ENCODE measurements around the gene CORT.

The CORT gene

GRCh38 chr1:10475510-10475909 lies 25.7 kb downstream of the CORT start:
- H3K4me3 ChIP-seq (ENCODE audit: low read depth, low read length), result peak overlapping the region; percentile 93
- TF ChIP-seq, protein P1, sequence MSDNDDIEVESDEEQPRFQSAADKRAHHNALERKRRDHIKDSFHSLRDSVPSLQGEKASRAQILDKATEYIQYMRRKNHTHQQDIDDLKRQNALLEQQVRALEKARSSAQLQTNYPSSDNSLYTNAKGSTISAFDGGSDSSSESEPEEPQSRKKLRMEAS (IDR thresholded peaks at IDR 0.05; ENCODE audit: low read depth, low read length), result no peak
- TF ChIP-seq MYC (IDR thresholded peaks at IDR 0.05; ENCODE audit: low read depth, low read length) (no peak), POLR2A (IDR thresholded peaks at IDR 0.05; ENCODE audit: extremely low read depth, insufficient read length) (no peak), CTCF (IDR thresholded peaks at IDR 0.05; ENCODE audit: low read depth, low read length) (no peak)
- DNase-seq (ENCODE audit: low read depth), result no peak

DNA sequence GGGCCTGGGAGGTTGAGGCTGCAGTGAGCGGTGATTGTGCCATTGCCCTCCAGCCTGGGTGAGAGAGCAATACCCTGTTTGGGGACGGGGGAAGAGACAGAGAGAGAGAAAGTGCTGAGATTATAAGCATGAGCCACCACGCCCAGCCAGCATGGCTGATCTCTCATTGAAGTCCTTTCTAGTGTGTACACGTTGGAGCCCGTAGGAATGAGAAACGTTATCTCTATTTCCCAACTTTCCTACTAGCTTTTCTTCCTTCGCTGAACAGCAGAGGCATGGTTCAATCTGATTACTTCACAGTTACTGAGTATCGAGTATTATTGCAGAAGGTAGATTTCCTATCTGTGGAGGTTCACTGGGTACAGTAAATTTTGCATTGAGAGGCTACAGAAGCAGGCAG lies 29.5 kb downstream of the CORT start:
- TF ChIP-seq, protein P1 (IDR thresholded peaks at IDR 0.05; ENCODE audit: low read depth, low read length), result no peak
- no peak for TF ChIP-seq POLR2A (IDR thresholded peaks at IDR 0.05; ENCODE audit: extremely low read depth, insufficient read length)
- no peak for TF ChIP-seq CTCF (IDR thresholded peaks at IDR 0.05; ENCODE audit: low read depth, low read length)
- no peak for TF ChIP-seq MYC (IDR thresholded peaks at IDR 0.05; ENCODE audit: low read depth, low read length)
- H3K4me3 ChIP-seq (ENCODE audit: low read depth, low read length), result no peak overlapping the region
- no peak for DNase-seq (ENCODE audit: low read depth)

DNA sequence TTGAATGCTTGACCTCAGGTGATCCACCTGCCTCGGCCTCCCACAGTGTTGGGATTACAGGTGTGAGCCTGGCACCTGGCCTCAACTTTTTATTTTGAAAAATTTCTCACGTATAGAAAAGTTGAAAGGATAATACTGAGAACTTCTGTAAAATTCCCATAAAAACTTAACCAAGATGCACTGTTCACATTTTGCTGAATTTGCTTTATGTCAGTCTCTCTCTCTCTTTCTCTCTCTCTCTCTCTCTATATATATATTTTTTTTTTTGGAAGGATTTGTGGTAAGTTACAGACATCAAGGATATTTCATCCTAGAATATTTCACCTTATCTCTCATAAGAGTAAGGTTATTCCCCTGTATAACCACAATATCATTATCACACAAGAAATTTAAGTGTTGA lies 30.8 kb downstream of the CORT start:
- no peak for DNase-seq (ENCODE audit: low read depth)
- no peak overlapping the region for H3K4me3 ChIP-seq (ENCODE audit: low read depth, low read length)
- no peak for TF ChIP-seq POLR2A (IDR thresholded peaks at IDR 0.05; ENCODE audit: extremely low read depth, insufficient read length)
- TF ChIP-seq, protein P1 (IDR thresholded peaks at IDR 0.05; ENCODE audit: low read depth, low read length), result no peak
- no peak for TF ChIP-seq MYC (IDR thresholded peaks at IDR 0.05; ENCODE audit: low read depth, low read length)
- no peak for TF ChIP-seq CTCF (IDR thresholded peaks at IDR 0.05; ENCODE audit: low read depth, low read length)

DNA sequence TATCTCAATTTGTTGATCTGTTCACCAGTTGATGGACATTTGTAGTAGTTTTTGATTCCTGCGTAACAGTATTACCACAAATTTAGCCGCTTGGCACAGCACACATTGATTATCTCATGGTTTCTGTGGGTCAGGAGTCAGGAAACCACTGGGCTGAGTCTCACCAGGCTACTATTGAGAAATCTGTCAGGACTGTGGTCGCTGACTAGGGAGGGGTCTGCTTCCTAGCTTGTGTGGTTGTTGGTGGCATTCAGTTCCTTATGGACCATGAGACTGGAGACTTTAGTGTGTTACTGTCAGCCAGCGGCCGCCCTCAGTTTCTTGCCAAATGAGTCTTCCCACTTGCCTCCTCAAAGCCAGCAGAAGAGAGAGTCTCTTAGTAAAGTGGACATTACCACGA lies 34.7 kb downstream of the CORT start:
- H3K4me3 ChIP-seq (ENCODE audit: low read depth, low read length), result peak overlapping the region; percentile 34
- DNase-seq (ENCODE audit: low read depth), result peak; percentile 92
- TF ChIP-seq CTCF (IDR thresholded peaks at IDR 0.05; ENCODE audit: low read depth, low read length) (no peak), MYC (IDR thresholded peaks at IDR 0.05; ENCODE audit: low read depth, low read length) (peak; percentile 11; the same call in 1 of the 2 replicates)

GRCh38 chr1:10489291-10490055 lies 39.6 kb downstream of the CORT start:
- H3K4me3 ChIP-seq (ENCODE audit: low read depth, low read length), result no peak overlapping the region
- no peak for DNase-seq (ENCODE audit: low read depth)
- TF ChIP-seq POLR2A (IDR thresholded peaks at IDR 0.05; ENCODE audit: extremely low read depth, insufficient read length) (no peak), CTCF (IDR thresholded peaks at IDR 0.05; ENCODE audit: low read depth, low read length) (no peak), MYC (IDR thresholded peaks at IDR 0.05; ENCODE audit: low read depth, low read length) (no peak)
- TF ChIP-seq, protein P1 (IDR thresholded peaks at IDR 0.05; ENCODE audit: low read depth, low read length), result no peak

Data from NB4 (cell line).